HEK293 (cell line): Measurements from ENCODE around the gene RBFOX2.

Experiments
- BCL11B ChIP-seq: fragments of 450-650 bp; formaldehyde crosslinking; IDR thresholded peaks from 2 replicates; pipeline ENCODE4 v1.5.1; 2016; ENCODE audit warnings: low read depth, missing biosample characterization, missing genetic modification characterization
- EGR2 ChIP-seq: fragments of 450-650 bp; formaldehyde crosslinking; IDR thresholded peaks from 2 replicates; pipeline ENCODE4 v1.5.1; 2016; ENCODE audit warnings: low read depth, missing biosample characterization, missing genetic modification characterization
- FEZF1 ChIP-seq: fragments of 450-650 bp; formaldehyde crosslinking; IDR thresholded peaks from 2 replicates; pipeline ENCODE4 v1.5.1; 2016; ENCODE audit warnings: missing biosample characterization, missing genetic modification characterization
- GLIS2 ChIP-seq: fragments of 450-650 bp; formaldehyde crosslinking; IDR thresholded peaks from 2 replicates; pipeline ENCODE4 v1.5.1; 2016; ENCODE audit warnings: missing biosample characterization, missing genetic modification characterization
- KLF8 ChIP-seq: fragments of 450-650 bp; formaldehyde crosslinking; IDR thresholded peaks from 2 replicates; pipeline ENCODE4 v1.5.1; 2016; ENCODE audit warnings: missing biosample characterization, missing genetic modification characterization
- OSR2 ChIP-seq: fragments of 450-650 bp; formaldehyde crosslinking; IDR thresholded peaks from 2 replicates; pipeline ENCODE4 v1.5.1; 2016; ENCODE audit warnings: missing biosample characterization, missing genetic modification characterization
- OVOL3 ChIP-seq: fragments of 450-650 bp; formaldehyde crosslinking; IDR thresholded peaks from 2 replicates; pipeline ENCODE4 v1.5.1; 2016; ENCODE audit warnings: missing biosample characterization, missing genetic modification characterization
- SP3 ChIP-seq: fragments of 450-650 bp; formaldehyde crosslinking; IDR thresholded peaks from 2 replicates; pipeline ENCODE4 v1.5.1; 2016; ENCODE audit warnings: missing biosample characterization, missing genetic modification characterization
- SP7 ChIP-seq: fragments of 450-650 bp; formaldehyde crosslinking; IDR thresholded peaks from 2 replicates; pipeline ENCODE4 v1.5.1; 2016; ENCODE audit warnings: missing biosample characterization, missing genetic modification characterization
- ZFHX2 ChIP-seq: fragments of 450-650 bp; formaldehyde crosslinking; conservative IDR thresholded peaks from 2 replicates; pipeline ENCODE4 v1.5.1; 2016; ENCODE audit warnings: missing biosample characterization, missing genetic modification characterization
- ZNF114 ChIP-seq: fragments of 450-650 bp; formaldehyde crosslinking; IDR thresholded peaks from 2 replicates; pipeline ENCODE4 v1.5.0; 2017; ENCODE audit warnings: missing biosample characterization, missing genetic modification characterization
- ZNF16 ChIP-seq: fragments of 450-650 bp; formaldehyde crosslinking; IDR thresholded peaks from 2 replicates; pipeline ENCODE4 v1.5.1; 2016; ENCODE audit warnings: low read depth, missing biosample characterization, missing genetic modification characterization
- ZNF221 ChIP-seq: fragments of 450-650 bp; formaldehyde crosslinking; IDR thresholded peaks from 2 replicates; pipeline ENCODE4 v1.5.1; 2017; ENCODE audit warnings: missing biosample characterization, missing genetic modification characterization, borderline replicate concordance
- ZNF341 ChIP-seq: fragments of 450-650 bp; formaldehyde crosslinking; IDR thresholded peaks from 2 replicates; pipeline ENCODE4; 2016; ENCODE audit warnings: low read depth, missing biosample characterization, missing genetic modification characterization
- ZNF354C ChIP-seq: fragments of 450-650 bp; formaldehyde crosslinking; IDR thresholded peaks from 2 replicates; pipeline ENCODE4 v1.5.1; 2016; ENCODE audit warnings: missing biosample characterization, missing genetic modification characterization, low read depth, borderline replicate concordance
- ZNF366 ChIP-seq: fragments of 450-650 bp; formaldehyde crosslinking; conservative IDR thresholded peaks from 2 replicates; pipeline ENCODE4 v1.5.1; 2016; ENCODE audit warnings: missing biosample characterization, missing genetic modification characterization
- ZNF48 ChIP-seq: fragments of 450-650 bp; formaldehyde crosslinking; IDR thresholded peaks from 2 replicates; pipeline ENCODE4 v1.5.1; 2016; ENCODE audit warnings: missing biosample characterization, missing genetic modification characterization
- ZNF549 ChIP-seq: fragments of 450-650 bp; IDR thresholded peaks from 2 replicates; pipeline ENCODE4 v1.5.1; 2018; ENCODE audit warnings: missing biosample characterization, missing genetic modification characterization, mild to moderate bottlenecking, inconsistent platforms, moderate library complexity
- ZNF596 ChIP-seq: fragments of 450-650 bp; IDR thresholded peaks from 2 replicates; pipeline ENCODE4 v1.5.0; 2018; ENCODE audit warnings: missing biosample characterization, mild to moderate bottlenecking, missing genetic modification characterization, moderate library complexity
- ZNF624 ChIP-seq: fragments of 450-650 bp; formaldehyde crosslinking; IDR thresholded peaks from 2 replicates; pipeline ENCODE4 v1.5.1; 2017; ENCODE audit warnings: missing biosample characterization, missing genetic modification characterization
- ZNF660 ChIP-seq: fragments of 450-650 bp; IDR thresholded peaks from 2 replicates; pipeline ENCODE4 v1.5.1; 2018; ENCODE audit warnings: missing biosample characterization, mild to moderate bottlenecking, missing genetic modification characterization
- ZNF677 ChIP-seq: fragments of 450-650 bp; IDR thresholded peaks from 2 replicates; pipeline ENCODE4 v1.5.0; 2018; ENCODE audit warnings: missing biosample characterization, mild to moderate bottlenecking, missing genetic modification characterization, moderate library complexity
- ZNF777 ChIP-seq: fragments of 450-650 bp; formaldehyde crosslinking; IDR thresholded peaks from 2 replicates; pipeline ENCODE4 v1.5.1; 2017; ENCODE audit warnings: missing biosample characterization, missing genetic modification characterization, borderline replicate concordance
- ZNF791 ChIP-seq: fragments of 450-650 bp; formaldehyde crosslinking; IDR thresholded peaks from 2 replicates; pipeline ENCODE4 v1.5.1; 2016; ENCODE audit warnings: missing biosample characterization, missing genetic modification characterization
- ZSCAN30 ChIP-seq: fragments of 450-650 bp; IDR thresholded peaks from 2 replicates; pipeline ENCODE4 v1.5.1; 2018; ENCODE audit warnings: missing biosample characterization, mild to moderate bottlenecking, missing genetic modification characterization, moderate library complexity
- TF ChIP-seq, protein P1 (sequence below): fragments of 450-650 bp; formaldehyde crosslinking; IDR thresholded peaks from 2 replicates; pipeline ENCODE4 v1.5.0; 2017; ENCODE audit warnings: missing biosample characterization, missing genetic modification characterization, borderline replicate concordance
- TF ChIP-seq, protein P2 (sequence below): fragments of 450-650 bp; formaldehyde crosslinking; IDR thresholded peaks from 2 replicates; pipeline ENCODE4 v1.5.1; 2017; ENCODE audit warnings: missing biosample characterization, missing genetic modification characterization
- TF ChIP-seq, protein P3 (sequence below): fragments of 450-650 bp; formaldehyde crosslinking; IDR thresholded peaks from 2 replicates; pipeline ENCODE4 v1.5.1; 2016; ENCODE audit warnings: missing biosample characterization, missing genetic modification characterization
- TF ChIP-seq, protein P4 (sequence below): fragments of 450-650 bp; IDR thresholded peaks from 2 replicates; pipeline ENCODE4 v1.5.1; 2018; ENCODE audit warnings: missing biosample characterization, missing genetic modification characterization
- TF ChIP-seq, protein P5 (sequence below): IDR thresholded peaks from 2 replicates; pipeline ENCODE4 v1.6.1; 2011; ENCODE audit warnings: mild to moderate bottlenecking, low read depth, low read length, borderline replicate concordance

Gene RBFOX2

DNA sequence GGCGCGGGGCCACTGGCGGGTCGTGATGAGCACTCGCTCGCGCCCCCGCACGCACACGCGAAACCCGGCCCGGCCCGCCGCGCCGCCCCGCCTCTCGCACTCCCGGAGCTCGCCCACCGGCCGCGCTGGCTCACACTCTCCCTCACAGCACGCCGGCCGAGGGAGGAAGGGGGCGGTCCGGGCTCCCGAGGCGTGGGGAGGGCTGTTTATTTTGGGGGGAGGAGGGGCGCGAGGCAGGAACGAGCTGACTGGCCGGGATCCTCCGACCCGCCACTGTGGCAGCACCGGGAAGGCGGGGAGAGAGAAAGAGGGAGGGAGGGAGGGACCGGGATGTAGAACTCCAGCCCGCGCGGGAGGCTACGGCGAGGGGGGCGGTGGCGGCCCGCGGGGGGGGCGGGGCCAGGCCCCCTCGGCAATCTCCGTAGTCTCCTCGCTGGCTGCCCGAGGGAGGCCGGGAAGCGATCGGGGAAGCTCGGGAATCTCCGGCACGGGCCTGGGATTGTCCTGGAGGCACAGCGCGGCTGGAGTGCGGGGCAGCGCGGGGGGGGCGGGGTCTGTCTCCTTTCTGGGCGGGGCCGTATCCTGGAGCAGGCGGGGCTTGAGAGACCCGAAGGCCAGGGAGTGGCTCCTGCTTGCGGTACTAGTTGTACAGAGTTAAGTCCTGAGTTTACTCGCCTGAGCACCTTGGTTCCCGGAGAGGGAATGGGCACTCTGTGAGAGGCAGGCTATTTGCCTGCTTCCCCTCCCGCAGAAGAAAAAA, at the start of gene RBFOX2 (continued):
- TF ChIP-seq, protein P1, sequence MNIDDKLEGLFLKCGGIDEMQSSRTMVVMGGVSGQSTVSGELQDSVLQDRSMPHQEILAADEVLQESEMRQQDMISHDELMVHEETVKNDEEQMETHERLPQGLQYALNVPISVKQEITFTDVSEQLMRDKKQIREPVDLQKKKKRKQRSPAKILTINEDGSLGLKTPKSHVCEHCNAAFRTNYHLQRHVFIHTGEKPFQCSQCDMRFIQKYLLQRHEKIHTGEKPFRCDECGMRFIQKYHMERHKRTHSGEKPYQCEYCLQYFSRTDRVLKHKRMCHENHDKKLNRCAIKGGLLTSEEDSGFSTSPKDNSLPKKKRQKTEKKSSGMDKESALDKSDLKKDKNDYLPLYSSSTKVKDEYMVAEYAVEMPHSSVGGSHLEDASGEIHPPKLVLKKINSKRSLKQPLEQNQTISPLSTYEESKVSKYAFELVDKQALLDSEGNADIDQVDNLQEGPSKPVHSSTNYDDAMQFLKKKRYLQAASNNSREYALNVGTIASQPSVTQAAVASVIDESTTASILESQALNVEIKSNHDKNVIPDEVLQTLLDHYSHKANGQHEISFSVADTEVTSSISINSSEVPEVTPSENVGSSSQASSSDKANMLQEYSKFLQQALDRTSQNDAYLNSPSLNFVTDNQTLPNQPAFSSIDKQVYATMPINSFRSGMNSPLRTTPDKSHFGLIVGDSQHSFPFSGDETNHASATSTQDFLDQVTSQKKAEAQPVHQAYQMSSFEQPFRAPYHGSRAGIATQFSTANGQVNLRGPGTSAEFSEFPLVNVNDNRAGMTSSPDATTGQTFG (tag by site-specific recombination): no peak
- TF ChIP-seq, protein P2, sequence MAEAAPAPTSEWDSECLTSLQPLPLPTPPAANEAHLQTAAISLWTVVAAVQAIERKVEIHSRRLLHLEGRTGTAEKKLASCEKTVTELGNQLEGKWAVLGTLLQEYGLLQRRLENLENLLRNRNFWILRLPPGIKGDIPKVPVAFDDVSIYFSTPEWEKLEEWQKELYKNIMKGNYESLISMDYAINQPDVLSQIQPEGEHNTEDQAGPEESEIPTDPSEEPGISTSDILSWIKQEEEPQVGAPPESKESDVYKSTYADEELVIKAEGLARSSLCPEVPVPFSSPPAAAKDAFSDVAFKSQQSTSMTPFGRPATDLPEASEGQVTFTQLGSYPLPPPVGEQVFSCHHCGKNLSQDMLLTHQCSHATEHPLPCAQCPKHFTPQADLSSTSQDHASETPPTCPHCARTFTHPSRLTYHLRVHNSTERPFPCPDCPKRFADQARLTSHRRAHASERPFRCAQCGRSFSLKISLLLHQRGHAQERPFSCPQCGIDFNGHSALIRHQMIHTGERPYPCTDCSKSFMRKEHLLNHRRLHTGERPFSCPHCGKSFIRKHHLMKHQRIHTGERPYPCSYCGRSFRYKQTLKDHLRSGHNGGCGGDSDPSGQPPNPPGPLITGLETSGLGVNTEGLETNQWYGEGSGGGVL: peak; percentile 91
- no peak for TF ChIP-seq ZNF48 (tag by site-specific recombination)
- TF ChIP-seq, protein P3, sequence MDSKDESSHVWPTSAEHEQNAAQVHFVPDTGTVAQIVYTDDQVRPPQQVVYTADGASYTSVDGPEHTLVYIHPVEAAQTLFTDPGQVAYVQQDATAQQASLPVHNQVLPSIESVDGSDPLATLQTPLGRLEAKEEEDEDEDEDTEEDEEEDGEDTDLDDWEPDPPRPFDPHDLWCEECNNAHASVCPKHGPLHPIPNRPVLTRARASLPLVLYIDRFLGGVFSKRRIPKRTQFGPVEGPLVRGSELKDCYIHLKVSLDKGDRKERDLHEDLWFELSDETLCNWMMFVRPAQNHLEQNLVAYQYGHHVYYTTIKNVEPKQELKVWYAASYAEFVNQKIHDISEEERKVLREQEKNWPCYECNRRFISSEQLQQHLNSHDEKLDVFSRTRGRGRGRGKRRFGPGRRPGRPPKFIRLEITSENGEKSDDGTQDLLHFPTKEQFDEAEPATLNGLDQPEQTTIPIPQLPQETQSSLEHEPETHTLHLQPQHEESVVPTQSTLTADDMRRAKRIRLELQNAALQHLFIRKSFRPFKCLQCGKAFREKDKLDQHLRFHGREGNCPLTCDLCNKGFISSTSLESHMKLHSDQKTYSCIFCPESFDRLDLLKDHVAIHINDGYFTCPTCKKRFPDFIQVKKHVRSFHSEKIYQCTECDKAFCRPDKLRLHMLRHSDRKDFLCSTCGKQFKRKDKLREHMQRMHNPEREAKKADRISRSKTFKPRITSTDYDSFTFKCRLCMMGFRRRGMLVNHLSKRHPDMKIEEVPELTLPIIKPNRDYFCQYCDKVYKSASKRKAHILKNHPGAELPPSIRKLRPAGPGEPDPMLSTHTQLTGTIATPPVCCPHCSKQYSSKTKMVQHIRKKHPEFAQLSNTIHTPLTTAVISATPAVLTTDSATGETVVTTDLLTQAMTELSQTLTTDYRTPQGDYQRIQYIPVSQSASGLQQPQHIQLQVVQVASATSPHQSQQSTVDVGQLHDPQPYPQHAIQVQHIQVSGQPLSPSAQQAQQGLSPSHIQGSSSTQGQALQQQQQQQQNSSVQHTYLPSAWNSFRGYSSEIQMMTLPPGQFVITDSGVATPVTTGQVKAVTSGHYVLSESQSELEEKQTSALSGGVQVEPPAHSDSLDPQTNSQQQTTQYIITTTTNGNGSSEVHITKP (tag by site-specific recombination): peak; percentile 88
- no peak for TF ChIP-seq ZNF114 (tag by site-specific recombination)
- TF ChIP-seq OVOL3 (tag by site-specific recombination): no peak
- TF ChIP-seq ZNF16: no peak
- peak; percentile 63 for TF ChIP-seq KLF8 (tag by site-specific recombination)
- no peak for TF ChIP-seq ZNF791 (tag by site-specific recombination)
- TF ChIP-seq FEZF1 (tag by site-specific recombination): no peak
- no peak for TF ChIP-seq ZNF221 (tag by site-specific recombination)
- TF ChIP-seq ZFHX2 (tag by site-specific recombination): peak; percentile 95
- no peak for TF ChIP-seq ZNF596 (tag by site-specific recombination)
- no peak for TF ChIP-seq BCL11B
- peak; percentile 90 for TF ChIP-seq EGR2 (tag by site-specific recombination)
- no peak for TF ChIP-seq SP7 (tag by site-specific recombination)
- TF ChIP-seq SP3: peak; percentile 72
- TF ChIP-seq GLIS2 (tag by site-specific recombination): peak; percentile 84
- no peak for TF ChIP-seq ZNF624
- peak; percentile 36 for TF ChIP-seq OSR2
- TF ChIP-seq ZNF660: peak; percentile 20; the same call in 1 of the 2 replicates
- TF ChIP-seq, protein P4, sequence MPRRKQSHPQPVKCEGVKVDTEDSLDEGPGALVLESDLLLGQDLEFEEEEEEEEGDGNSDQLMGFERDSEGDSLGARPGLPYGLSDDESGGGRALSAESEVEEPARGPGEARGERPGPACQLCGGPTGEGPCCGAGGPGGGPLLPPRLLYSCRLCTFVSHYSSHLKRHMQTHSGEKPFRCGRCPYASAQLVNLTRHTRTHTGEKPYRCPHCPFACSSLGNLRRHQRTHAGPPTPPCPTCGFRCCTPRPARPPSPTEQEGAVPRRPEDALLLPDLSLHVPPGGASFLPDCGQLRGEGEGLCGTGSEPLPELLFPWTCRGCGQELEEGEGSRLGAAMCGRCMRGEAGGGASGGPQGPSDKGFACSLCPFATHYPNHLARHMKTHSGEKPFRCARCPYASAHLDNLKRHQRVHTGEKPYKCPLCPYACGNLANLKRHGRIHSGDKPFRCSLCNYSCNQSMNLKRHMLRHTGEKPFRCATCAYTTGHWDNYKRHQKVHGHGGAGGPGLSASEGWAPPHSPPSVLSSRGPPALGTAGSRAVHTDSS (tag by site-specific recombination): no peak; the same call in 1 of the 2 replicates
- TF ChIP-seq ZNF549 (tag by site-specific recombination): no peak
- no peak for TF ChIP-seq ZSCAN30 (tag by site-specific recombination)
- peak; percentile 59 for TF ChIP-seq ZNF366 (tag by site-specific recombination)
- TF ChIP-seq, protein P5, sequence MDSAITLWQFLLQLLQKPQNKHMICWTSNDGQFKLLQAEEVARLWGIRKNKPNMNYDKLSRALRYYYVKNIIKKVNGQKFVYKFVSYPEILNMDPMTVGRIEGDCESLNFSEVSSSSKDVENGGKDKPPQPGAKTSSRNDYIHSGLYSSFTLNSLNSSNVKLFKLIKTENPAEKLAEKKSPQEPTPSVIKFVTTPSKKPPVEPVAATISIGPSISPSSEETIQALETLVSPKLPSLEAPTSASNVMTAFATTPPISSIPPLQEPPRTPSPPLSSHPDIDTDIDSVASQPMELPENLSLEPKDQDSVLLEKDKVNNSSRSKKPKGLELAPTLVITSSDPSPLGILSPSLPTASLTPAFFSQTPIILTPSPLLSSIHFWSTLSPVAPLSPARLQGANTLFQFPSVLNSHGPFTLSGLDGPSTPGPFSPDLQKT: no peak
- no peak for TF ChIP-seq ZNF677 (tag by site-specific recombination)
- TF ChIP-seq ZNF354C (tag by site-specific recombination): no peak
- peak; percentile 45; the same call in 1 of the 2 replicates for TF ChIP-seq ZNF341 (tag by site-specific recombination)
- TF ChIP-seq ZNF777: no peak
